ENCODE data around the gene DNM3.

Gene DNM3

DNA sequence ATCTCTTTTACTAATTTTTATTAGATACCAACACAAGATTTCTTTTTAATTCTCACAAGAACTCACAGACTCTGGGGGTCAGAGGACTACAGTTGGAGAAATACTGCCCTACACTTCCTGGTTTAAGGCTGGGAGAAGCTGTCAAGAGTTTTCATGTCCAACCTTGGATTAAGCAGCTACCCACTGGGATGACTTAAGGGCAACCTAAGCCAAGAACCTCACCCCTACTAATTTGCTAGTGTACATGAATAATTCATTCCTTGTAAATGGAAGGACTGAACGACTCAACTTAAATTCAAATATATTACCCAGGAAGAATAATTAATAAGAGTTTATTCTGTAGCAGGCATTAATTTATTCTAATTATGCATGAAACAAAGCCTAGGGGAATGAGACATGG is 396.9 kb downstream of the DNM3 start:
- no peak for DNase-seq (ENCODE audit: low read depth in 2 of 2)

GRCh38 chr1:172238965-172239364 is 397.7 kb downstream of the DNM3 start:
- no peak for DNase-seq (ENCODE audit: low read depth in 2 of 2)

- no peak for DNase-seq (ENCODE audit: low read depth in 2 of 2)
Observed at GRCh38 chr1:172239901-172240300, 398.6 kb downstream of the DNM3 start.

DNA sequence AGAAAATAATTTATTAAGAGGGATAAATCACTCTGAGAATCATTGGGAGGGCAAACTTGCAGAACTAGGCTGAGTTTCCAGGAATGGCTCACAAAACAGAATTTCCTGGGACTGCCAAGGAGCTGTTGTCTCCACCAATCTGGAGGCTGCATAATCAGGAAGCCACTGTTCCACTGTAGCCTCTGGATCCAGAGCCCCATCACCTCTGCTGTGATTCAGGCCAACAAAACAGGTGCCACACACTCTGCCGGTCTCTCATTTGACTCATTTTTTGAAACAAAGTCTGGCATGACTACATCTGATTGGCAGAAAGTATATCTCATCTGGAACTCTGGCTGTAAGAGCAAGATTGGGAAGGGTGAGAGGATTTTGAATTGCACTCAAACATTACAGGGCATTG is 400.2 kb downstream of the DNM3 start:
- DNase-seq (ENCODE audit: low read depth in 2 of 2), result no peak

GRCh38 chr1:172244865-172245264 is 403.6 kb downstream of the DNM3 start:
- DNase-seq (ENCODE audit: low read depth in 2 of 2), result no peak

- no peak for DNase-seq (ENCODE audit: low read depth in 2 of 2)
Observed at GRCh38 chr1:172245788-172246187, 404.5 kb downstream of the DNM3 start.

DNA sequence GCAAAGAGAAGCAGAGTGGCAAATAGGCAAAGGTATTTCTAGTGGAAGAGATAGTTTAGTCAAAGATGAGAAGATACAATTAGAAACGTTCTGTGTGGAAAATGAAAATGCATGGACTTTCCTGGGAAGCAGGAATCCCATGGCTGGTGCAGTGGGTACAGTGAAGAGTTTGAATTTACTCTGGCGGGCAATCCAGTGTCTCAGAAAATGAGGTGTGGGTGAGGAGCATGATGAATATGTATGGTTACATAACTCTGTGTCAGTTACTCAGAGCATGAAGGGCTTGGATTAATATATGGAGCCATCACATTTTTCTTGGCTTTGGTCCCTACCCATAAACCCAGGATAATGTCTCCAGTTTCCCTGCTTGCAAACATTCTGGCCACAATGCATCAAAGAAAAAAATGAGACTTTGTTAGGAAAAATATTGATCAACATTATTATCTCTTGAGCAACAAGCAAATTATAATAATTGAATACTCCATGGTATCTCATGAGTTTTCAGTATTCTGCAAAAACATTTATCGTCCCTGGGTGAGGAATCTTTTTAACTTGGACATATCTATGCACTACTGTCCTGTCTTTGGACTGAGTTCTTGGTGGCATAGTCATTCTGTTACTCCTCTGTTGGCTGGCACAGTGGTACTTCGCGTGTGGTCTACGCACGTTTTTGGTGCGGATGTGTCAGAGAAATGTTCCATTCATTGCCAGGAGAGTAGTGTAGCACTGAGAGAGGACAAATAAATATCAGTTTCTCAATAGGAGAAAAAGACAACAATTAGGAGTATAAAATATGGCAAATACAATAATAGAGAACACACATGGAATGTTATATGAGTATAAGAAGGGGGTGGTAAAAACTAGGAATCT is 405.5 kb downstream of the DNM3 start:
- DNase-seq (ENCODE audit: low read depth in 2 of 2), result no peak

DNA sequence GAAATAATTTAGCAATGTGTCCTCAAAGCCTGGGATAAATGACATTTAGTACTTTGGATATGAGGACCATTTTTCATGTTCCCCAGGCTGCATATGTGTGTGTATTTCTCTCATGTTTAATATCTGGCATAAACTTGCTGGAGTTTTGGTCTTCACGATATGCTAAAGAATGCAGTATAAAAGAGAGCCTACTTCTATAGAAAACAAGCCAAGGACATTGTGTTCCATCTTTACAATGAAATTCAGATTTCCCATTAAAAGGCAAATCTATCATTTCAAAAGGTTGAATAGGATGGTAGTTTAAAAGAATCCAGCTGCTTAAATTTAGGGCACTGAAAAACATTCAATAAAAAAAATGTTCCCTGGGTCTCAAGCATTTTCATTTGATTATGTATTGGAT is 410.2 kb downstream of the DNM3 start:
- DNase-seq (ENCODE audit: low read depth in 2 of 2), result no peak

DNA sequence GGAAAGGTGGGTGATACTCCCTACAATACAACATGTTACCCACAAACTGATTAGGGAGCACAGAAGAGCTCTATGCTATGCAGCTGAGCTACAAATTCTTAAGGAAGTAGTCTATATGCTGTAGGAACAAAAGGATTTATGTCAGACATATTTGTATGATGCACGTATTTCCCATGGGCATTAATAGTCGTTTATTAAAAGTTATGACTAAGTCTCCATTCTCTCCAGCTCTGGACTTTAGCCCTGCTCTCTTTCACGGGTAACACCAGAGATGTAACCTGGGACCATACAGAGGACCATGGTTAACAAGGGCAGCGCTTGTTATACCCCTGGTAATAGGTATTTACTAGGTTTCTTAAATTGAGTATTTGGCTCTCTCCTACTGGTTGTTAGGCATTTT is 411.0 kb downstream of the DNM3 start:
- DNase-seq (ENCODE audit: low read depth in 2 of 2), result no peak

- no peak for DNase-seq (ENCODE audit: low read depth in 2 of 2)
Observed at GRCh38 chr1:172252958-172253357, 411.7 kb downstream of the DNM3 start.

DNA sequence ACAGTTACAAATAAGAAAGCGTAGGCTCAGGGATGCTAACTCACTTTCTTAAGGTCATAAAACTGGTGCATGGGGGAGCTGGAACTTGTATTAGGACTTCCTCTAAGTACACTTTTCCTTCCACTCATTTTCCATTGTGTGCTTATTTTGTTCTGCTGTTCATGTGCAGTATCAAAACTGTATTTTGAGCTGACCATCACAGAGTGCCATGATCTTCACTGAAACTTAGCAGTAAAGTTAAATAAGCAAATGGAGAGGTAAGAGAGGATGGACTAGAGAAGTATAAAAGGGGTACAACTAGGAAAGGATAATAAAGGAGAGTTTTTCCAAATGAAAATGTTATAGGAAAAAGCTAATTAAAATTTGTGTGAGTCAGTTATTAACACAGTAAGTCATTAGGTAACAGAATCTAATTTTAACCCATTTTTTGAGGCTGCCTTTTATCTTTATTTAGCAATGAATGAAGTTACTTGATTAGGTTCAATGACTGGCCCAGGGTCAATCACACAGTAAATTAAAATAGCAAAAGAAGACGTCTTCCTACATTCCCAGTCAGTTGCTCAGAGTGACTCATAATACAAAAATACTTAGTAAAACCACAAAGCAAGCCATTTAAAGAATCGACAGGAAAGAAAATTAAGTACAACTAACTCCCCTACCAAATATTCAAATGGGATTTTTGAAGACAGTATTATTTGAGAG is 413.4 kb downstream of the DNM3 start:
- DNase-seq (ENCODE audit: low read depth in 2 of 2), result no peak

DNA sequence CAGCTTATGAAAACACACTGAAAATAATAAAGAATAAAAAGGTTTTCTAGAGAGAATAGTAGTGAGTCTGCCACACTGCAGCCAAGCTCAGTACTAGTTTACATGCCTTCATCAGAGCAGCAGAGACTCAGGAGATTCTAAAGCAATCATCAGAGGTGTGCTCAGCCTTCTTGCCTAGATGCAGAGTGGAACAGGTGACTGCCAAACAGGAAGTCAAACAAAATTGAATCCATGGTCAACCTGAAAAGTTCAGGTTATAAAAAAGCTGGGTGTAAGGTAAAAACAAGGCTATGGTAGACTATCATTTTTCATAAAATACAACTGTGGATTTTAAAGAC is 413.9 kb downstream of the DNM3 start:
- DNase-seq (ENCODE audit: low read depth in 2 of 2), result no peak

GRCh38 chr1:172265905-172266304 is 424.6 kb downstream of the DNM3 start:
- no peak for DNase-seq (ENCODE audit: low read depth in 2 of 2)

GRCh38 chr1:172266528-172267174 is 425.4 kb downstream of the DNM3 start:
- DNase-seq (ENCODE audit: low read depth in 2 of 2), result peak; percentile 23 to 51

- DNase-seq (ENCODE audit: low read depth in 2 of 2), result no peak
Observed at GRCh38 chr1:172268237-172268636, 426.9 kb downstream of the DNM3 start.

DNA sequence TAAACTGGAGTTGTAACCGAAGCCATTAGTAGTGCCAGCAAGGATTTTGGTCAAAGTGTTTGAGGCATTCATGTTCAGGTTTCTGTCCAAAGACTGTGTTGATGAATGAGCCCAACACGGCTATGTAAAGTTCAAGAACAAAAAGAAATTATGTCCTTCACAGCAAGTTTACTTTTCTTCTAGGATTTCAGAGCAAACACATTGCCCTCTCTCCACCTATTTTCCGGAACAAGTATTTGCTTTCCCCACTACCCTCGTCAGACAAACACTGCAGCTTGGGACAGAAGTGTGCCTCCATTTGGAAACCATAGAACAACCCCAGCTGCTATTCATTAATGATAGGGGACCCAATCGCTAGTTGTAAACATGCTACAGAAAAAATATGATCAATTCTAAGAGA is 427.8 kb downstream of the DNM3 start:
- DNase-seq (ENCODE audit: low read depth in 2 of 2), result no peak

DNA sequence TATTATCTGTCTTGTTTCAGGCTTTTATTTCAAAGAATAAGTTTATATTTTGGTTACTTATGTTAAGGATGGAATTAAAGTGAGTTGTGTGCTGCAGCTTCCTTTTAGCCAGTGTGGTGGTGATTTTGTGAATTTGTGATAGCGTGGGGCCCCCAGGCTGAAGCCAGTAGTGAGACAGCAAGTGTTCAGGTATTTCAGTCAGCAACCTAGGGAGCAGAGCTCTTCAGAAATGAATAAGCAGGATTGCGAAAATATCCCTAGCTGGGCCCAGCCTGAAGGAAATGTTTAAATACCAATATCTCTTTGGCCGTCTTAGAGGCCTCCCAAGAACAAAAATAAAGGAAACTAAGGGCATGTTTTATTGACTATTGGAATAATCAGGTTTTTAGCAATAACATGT is 428.3 kb downstream of the DNM3 start:
- no peak for DNase-seq (ENCODE audit: low read depth in 2 of 2)

GRCh38 chr1:172270605-172271004 is 429.3 kb downstream of the DNM3 start:
- DNase-seq (ENCODE audit: low read depth in 2 of 2), result no peak

DNA sequence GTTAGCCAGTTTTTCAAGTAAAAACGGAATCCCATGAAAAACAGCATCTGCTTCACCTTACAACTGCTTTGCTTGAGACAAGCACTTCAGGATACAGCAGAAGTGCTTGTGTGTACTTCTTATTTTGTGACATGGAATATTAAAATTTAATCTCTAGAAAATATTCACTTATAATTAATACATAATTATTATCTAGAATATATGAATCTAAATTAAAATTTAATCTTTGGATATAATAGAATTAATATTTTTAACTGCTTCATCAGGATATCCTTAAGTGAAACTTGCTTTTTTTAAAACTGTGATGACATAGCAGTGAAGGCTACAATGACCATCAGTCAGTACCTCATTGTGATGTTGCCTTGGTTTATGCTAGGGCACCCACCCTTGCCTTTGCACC is 430.8 kb downstream of the DNM3 start:
- no peak for DNase-seq (ENCODE audit: low read depth in 2 of 2)

GRCh38 chr1:172273647-172274396 is 432.5 kb downstream of the DNM3 start:
- DNase-seq (ENCODE audit: low read depth in 2 of 2), result no peak

GRCh38 chr1:172275478-172275877 is 434.2 kb downstream of the DNM3 start:
- DNase-seq (ENCODE audit: low read depth in 2 of 2), result no peak

- DNase-seq (ENCODE audit: low read depth in 2 of 2), result no peak
Observed at GRCh38 chr1:172276120-172276818, 435.0 kb downstream of the DNM3 start.
